Measurements from ENCODE around the gene ADGRL3. TPM values are rescaled to one million over a fixed set of nuclear protein-coding genes. Genes with fewer than 3 reads are reported as not detected.
A peak's percentile ranks its signal among the peaks of the same experiment; 100 is the strongest.
"Not testable (repeated sequence)": the region's sequence is repeated elsewhere in the genome, so short reads cannot be mapped to it uniquely, and the experiment has no call there.

The ADGRL3 gene
- total RNA-seq, 1 donor from 2014 or later: 31.3 TPM

DNA sequence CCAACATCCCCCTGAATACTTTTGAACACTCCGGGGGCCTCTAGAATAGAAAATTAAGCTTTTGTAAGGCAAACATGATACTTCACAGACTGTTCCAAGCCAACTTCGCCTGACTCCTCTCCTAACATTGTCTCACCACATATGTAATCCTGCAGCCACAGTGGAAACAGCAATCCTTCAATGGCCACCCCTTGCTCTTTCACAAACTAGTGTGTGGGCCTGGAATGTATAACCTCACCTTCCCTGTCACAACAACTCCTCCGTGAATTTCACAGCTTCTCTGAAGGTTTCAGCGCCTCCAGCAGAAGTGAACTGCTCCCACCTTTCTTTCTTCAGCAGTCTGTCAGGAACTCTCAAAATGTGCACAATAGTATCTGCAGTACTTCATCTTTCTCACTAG, 185.1 kb downstream of the ADGRL3 start:
- no peak overlapping the region for H3K27ac ChIP-seq (ENCODE audit: low read depth, low read length)
- no peaks in the 10 kb centered on the region for H3K9me3 ChIP-seq (ENCODE audit: insufficient read depth, low read depth, low read length)
- no peak overlapping the region for H3K4me3 Mint-ChIP-seq (ENCODE audit: unreplicated experiment)
- H3K9me3 Mint-ChIP-seq (ENCODE audit: unreplicated experiment): no peaks in the 10 kb centered on the region
- no peak for TF ChIP-seq EZH2 (IDR thresholded peaks at IDR 0.05; ENCODE audit: insufficient read depth, low read length)
- TF ChIP-seq, protein P1, sequence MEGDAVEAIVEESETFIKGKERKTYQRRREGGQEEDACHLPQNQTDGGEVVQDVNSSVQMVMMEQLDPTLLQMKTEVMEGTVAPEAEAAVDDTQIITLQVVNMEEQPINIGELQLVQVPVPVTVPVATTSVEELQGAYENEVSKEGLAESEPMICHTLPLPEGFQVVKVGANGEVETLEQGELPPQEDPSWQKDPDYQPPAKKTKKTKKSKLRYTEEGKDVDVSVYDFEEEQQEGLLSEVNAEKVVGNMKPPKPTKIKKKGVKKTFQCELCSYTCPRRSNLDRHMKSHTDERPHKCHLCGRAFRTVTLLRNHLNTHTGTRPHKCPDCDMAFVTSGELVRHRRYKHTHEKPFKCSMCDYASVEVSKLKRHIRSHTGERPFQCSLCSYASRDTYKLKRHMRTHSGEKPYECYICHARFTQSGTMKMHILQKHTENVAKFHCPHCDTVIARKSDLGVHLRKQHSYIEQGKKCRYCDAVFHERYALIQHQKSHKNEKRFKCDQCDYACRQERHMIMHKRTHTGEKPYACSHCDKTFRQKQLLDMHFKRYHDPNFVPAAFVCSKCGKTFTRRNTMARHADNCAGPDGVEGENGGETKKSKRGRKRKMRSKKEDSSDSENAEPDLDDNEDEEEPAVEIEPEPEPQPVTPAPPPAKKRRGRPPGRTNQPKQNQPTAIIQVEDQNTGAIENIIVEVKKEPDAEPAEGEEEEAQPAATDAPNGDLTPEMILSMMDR (IDR thresholded peaks at IDR 0.05; ENCODE audit: insufficient read depth, low read depth, low read length): no peak
- H2AFZ ChIP-seq (ENCODE audit: low read depth, low read length): no peak overlapping the region
- H3K27me3 ChIP-seq (ENCODE audit: insufficient read depth, low read length): no peaks in the 10 kb centered on the region
- no peaks in the 10 kb centered on the region for H4K20me1 ChIP-seq (ENCODE audit: insufficient read depth, low read length)
- H3K36me3 ChIP-seq (ENCODE audit: insufficient read depth, low read length): no peaks in the 10 kb centered on the region
- DNase-seq (ENCODE audit: low read depth): no peak
- H3K4me2 ChIP-seq (ENCODE audit: low read length): no peak overlapping the region
- no peaks in the 10 kb centered on the region for H3K36me3 Mint-ChIP-seq (ENCODE audit: low read depth, unreplicated experiment)
- peak overlapping the region; percentile 13 for H3K27ac Mint-ChIP-seq (ENCODE audit: unreplicated experiment)
- peaks cover 10% of the 10 kb centered on the region for H3K4me1 Mint-ChIP-seq (ENCODE audit: low read depth, unreplicated experiment)
- no peak for FAIRE-seq
- H3K27me3 Mint-ChIP-seq (ENCODE audit: low read depth, unreplicated experiment): no peaks in the 10 kb centered on the region
- H3K9ac ChIP-seq (ENCODE audit: low read length): no peak overlapping the region
- H3K4me3 ChIP-seq (ENCODE audit: insufficient read depth, low read depth, low read length): no peak overlapping the region
- H3K4me1 ChIP-seq (ENCODE audit: insufficient read depth, low read length): no peaks in the 10 kb centered on the region
- H3K79me2 ChIP-seq (ENCODE audit: insufficient read depth, low read length): no peaks in the 10 kb centered on the region

DNA sequence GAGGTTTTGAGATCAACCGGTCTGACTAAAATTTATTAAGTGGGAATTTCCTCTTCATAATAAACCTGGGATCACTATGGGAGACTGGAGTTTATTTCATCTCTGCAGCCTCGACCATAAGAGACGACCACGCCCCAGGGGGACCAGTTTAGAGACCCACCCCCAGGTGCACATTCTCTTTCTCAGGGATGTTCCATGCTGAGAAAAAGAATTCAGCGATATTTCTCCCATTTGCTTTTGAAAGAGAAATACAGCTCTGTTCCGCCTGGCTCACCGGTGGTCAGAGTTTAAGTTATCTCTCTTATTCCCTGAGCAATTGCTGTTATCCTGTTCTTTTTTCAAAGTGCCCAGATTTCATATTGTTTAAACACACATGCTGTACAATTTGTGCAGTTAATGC, 187.2 kb downstream of the ADGRL3 start:
- not testable (repeated sequence) for H3K4me3 Mint-ChIP-seq (ENCODE audit: unreplicated experiment); H3K27me3 Mint-ChIP-seq (ENCODE audit: low read depth, unreplicated experiment); H4K20me1 ChIP-seq (ENCODE audit: insufficient read depth, low read length); H3K4me3 ChIP-seq (ENCODE audit: insufficient read depth, low read depth, low read length); FAIRE-seq; H3K27ac ChIP-seq (ENCODE audit: low read depth, low read length); H3K4me2 ChIP-seq (ENCODE audit: low read length); H3K9me3 Mint-ChIP-seq (ENCODE audit: unreplicated experiment); H3K9ac ChIP-seq (ENCODE audit: low read length); H3K36me3 ChIP-seq (ENCODE audit: insufficient read depth, low read length); H2AFZ ChIP-seq (ENCODE audit: low read depth, low read length); H3K27me3 ChIP-seq (ENCODE audit: insufficient read depth, low read length); DNase-seq (ENCODE audit: low read depth); H3K36me3 Mint-ChIP-seq (ENCODE audit: low read depth, unreplicated experiment); H3K79me2 ChIP-seq (ENCODE audit: insufficient read depth, low read length); H3K27ac Mint-ChIP-seq (ENCODE audit: unreplicated experiment); H3K4me1 ChIP-seq (ENCODE audit: insufficient read depth, low read length); H3K4me1 Mint-ChIP-seq (ENCODE audit: low read depth, unreplicated experiment); H3K9me3 ChIP-seq (ENCODE audit: insufficient read depth, low read depth, low read length)

DNA sequence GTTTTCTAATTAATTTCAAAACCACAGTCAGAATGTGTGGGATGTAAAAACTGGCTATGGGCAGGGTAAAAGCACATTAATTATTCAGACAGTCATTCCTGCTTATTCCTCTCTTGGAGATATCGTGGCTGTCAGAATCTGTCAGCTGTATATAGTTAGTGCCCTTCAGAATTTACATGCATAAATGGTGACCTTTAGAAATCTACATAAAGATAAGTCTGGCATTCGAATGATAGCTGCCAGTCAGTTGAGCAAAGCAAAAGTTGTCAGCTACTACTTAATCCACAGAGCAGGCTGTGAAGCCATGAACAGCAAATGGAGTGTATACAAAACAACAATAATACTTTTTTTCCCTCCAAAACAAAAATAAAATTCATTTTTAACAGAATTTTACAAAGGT, 189.5 kb downstream of the ADGRL3 start:
- H4K20me1 ChIP-seq (ENCODE audit: insufficient read depth, low read length): no peaks in the 10 kb centered on the region
- Mint-ChIP-seq H3K36me3 (ENCODE audit: low read depth, unreplicated experiment) (no peaks in the 10 kb centered on the region), H3K27ac (ENCODE audit: unreplicated experiment) (no peak overlapping the region), H3K4me1 (ENCODE audit: low read depth, unreplicated experiment) (peaks cover 6% of the 10 kb centered on the region), H3K27me3 (ENCODE audit: low read depth, unreplicated experiment) (no peaks in the 10 kb centered on the region), H3K4me3 (ENCODE audit: unreplicated experiment) (no peak overlapping the region), H3K9me3 (ENCODE audit: unreplicated experiment) (no peaks in the 10 kb centered on the region)
- H3K4me2 ChIP-seq (ENCODE audit: low read length): no peak overlapping the region
- no peaks in the 10 kb centered on the region for H3K27me3 ChIP-seq (ENCODE audit: insufficient read depth, low read length)
- H3K27ac ChIP-seq (ENCODE audit: low read depth, low read length): no peak overlapping the region
- H2AFZ ChIP-seq (ENCODE audit: low read depth, low read length): no peak overlapping the region
- no peaks in the 10 kb centered on the region for H3K36me3 ChIP-seq (ENCODE audit: insufficient read depth, low read length)
- FAIRE-seq: no peak
- no peak overlapping the region for H3K9ac ChIP-seq (ENCODE audit: low read length)
- H3K9me3 ChIP-seq (ENCODE audit: insufficient read depth, low read depth, low read length): no peaks in the 10 kb centered on the region
- H3K4me3 ChIP-seq (ENCODE audit: insufficient read depth, low read depth, low read length): no peak overlapping the region
- no peaks in the 10 kb centered on the region for H3K4me1 ChIP-seq (ENCODE audit: insufficient read depth, low read length)
- H3K79me2 ChIP-seq (ENCODE audit: insufficient read depth, low read length): no peaks in the 10 kb centered on the region
- no peak for DNase-seq (ENCODE audit: low read depth)
- TF ChIP-seq, protein P1 (IDR thresholded peaks at IDR 0.05; ENCODE audit: insufficient read depth, low read depth, low read length): no peak
- TF ChIP-seq EZH2 (IDR thresholded peaks at IDR 0.05; ENCODE audit: insufficient read depth, low read length): no peak
